Bone marrow (tissue), 2 donors: Measurements from ENCODE around the gene NOTCH4.
A peak's percentile ranks its signal among the peaks of the same experiment; 100 is the strongest.

Source experiments
- DNase-seq, 2 donors: peaks; one replicate each; lab custom pipeline; 2025; lab: John Stamatoyannopoulos, UW

The NOTCH4 gene

DNA sequence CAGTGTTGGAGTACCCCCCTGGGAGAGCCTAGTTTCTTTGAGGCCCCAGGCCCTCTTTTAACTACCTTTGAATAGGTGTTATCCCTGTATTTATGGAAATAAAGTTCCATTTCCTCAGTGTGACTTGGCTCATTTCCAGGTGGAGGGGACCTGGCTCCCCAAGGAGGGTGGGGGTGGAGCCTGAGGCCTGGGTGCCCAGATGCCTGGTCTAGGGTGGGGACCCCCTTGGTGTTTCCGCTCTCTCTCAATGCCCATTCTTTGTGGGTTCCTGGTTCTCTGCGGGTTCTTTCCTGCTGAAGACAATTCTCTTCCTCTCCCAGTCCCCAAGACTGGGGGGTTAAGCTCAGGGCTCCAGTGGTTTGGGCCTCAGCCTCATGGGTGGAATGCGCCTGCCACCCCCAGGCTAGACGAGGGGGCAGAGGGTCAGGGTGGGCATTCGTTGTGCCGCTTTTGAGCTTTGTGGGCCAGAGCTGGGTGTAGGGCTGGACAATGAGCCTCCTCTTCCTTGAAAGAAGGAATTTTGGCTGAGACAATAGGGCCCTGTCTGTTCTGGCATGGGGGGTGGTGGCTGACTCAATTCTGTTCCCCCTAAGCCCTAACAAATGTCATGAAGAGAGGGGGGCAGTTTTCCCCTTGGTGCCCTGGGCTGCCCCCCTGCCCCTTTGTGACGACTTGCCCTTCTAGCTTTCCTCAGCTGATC lies 60.2 kb downstream of the NOTCH4 start:
- DNase-seq: no peak

DNA sequence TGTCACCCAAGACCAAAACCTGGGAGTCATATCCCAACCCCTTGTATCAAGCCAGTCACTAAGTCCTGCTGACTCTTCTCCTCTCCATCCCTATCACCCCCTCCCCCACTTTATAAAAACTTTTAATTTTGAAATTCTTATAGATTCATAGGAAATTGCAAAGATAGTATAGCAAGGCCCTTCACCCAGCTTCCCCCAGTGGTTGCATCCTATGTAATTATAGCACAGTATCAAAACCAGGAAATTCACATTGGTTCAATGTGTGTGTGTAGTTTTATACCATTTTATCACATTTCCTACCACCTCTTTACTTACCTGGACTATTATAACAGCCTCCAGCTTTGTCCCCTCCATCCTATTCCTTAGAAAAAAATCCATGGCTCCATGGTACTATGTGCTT lies 65.8 kb downstream of the NOTCH4 start:
- no peak for DNase-seq

DNA sequence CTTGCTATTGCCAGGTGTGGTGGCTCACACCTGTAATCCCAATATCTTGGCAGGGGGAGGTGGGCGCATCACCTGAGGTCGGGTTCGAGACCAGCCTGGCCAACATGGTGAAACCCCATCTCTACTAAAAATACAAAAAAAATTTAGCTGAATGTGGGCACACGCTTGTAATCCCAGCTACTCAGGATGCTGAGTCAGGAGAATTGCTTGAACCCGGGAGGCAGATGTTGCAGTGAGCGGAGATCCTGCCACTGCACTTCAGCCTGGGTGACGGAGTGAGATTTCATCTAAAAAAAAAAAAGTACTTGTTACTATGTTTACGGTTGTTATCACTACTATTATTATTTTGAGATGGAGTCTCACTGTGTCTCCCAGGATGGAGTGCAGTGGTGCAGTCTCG lies 67.0 kb downstream of the NOTCH4 start:
- DNase-seq: no peak

DNA sequence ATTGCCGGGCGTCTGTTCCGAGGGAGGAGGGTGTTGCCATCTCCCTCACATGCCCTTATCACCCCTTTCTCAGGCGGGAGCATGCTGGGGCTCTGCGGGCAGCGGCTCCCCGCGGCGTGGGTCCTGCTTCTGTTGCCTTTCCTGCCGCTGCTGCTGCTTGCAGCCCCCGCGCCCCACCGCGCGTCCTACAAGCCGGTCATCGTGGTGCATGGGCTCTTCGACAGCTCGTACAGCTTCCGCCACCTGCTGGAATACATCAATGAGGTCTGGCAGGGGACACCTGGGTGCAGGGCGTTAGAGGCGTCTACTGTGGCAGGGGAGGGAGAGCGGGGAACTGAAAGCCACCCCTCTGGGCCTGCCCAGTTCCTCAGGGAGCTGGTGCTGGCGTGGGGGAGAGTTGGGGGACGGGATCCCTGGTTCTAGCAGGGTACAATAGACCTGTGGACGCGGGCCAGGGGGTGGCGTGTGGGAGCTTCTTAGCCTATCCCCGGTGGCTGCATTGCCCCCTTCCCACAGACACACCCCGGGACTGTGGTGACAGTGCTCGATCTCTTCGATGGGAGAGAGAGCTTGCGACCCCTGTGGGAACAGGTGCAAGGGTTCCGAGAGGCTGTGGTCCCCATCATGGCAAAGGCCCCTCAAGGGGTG lies 69.2 kb downstream of the NOTCH4 start:
- DNase-seq: peak in 1 of 2 donors; percentile 12

DNA sequence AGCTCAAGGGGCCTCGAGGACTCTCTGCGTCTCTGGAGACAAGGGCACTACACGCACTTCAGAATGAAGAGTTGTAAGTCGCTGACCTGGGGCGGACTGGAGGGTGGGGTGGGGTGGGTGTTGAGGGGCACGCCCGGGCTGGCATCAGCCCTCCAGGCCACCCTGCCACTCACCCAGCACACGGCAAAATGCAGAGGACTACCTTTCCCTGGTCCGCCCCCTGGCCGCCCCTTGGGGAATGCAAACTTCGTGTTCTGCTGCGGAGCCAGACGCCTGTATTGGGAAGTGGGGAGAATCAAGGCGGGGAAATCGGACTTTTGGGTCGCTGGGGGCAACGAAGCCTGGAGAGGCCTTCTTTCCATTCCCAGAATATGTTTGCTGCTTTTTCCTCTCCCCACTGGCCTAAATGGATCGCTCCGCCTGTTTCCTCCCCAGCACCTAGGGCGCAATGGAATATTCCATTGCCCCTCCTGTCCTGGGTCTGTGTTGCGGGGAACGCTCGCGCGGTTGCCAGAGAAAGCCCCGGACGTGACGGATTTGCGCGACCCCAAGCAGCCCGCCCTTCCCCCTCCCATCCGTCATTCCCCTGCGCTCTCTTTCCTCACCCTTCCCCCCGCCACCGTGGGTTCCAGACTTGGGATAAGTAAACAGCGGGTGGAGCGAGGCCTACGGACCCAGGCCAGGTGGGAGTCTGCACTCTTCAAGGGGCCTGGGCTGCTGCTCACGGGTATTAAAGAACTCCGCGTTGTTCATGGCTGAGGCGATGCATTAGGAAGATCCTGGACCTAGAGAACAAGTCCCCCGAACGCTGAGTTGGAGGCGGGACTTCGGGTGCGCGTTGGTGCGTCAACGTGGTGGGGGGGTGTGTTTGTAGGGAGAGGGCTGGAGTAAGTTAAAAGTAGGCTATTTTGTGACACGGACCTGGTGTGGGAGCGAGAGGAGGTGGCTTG lies 70.0 kb downstream of the NOTCH4 start, which contains the start of gene PPT2:
TSS of gene PPT2 (plus strand) at position 578 of the 950 bp plus-strand sequence. CDS start 454 bp downstream, outside the sequence.
- peak; percentile 32 to 81 for DNase-seq

DNA sequence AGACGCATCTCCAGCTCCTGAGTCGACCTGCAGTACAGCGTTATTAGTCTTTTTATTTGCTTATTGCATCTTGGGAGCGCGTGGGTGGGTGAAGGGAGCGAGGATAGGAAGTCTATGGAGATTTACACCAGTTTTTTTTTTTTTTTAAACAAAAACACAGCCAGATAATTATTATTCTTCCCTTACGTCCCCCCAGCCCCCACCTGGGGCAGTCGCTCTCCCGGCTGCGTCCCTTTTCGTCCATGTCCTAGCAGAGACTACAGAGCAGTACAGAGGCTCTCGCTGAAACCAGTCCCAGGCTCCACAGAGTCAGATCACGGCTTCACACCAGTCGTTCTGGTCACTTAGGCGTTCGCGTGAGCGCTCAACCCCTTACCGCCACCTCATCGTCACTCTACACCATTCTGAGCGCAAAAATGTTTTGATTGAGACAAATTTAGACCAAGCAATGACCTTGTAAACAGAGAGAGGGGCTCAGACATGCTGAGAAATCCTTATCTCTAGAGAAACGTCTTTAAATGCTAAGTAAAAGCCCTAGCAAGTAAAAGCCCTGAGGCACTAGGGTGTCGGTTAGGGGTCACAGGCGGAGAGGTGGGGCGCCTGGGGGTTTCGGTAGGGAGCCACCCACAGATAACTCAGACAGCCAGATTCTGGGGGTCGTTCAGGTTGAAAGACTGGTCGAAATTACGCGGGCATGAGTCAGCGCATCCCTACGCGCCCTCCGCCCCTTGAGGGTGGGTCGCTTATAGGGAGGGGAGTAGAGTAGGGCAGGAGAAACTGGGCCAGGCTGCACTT lies 70.9 kb downstream of the NOTCH4 start:
- DNase-seq: no peak

DNA sequence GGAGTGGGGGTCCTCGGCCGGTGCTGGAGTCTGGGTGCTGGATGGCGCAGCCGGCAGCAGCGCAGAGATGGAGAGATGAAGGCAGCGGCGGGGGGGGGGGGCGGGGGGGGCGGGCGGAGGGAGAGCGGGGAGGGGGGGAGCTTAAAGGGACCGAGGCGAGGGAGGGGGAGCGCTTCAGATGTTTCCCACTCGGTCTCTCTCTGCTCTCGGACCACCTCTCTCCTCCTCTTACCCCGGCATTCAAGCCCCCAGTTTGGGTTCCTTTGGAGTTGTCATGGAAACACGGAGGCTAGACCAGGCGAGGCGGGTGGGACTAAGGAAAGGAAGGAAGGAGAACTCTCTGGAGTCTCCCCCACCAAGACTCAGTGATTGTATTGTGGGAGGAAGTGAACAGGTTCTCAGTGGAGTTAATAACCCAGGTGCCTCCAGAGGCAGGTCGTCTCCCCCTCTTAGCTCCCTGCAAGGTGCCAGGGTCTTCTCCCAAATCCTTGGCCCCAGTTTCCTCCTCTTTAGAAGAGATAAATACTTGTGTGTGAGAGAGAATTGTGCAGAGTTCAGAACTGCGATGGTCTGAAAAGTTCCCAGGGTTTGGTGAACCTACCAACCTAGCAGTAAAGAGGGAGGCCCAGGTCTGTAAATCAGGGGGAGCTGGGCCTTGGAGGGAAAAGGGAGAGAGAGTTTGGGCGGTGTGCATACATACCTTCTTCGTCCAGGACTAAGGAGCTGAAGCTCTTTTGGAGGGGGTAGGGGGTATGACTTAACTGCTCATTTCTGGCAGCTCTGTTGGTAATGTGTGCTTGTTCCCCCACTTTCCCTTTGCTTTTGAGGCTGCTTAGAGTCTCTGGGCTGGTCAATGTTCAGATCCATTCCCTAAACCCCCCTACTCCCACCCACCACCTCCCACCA lies 71.8 kb downstream of the NOTCH4 start, which contains the start of gene PRRT1:
TSS of gene PRRT1 (minus strand) at position 77 of the 906 bp plus-strand sequence. CDS start 112 bp downstream, outside the sequence.
- no peak for DNase-seq

DNA sequence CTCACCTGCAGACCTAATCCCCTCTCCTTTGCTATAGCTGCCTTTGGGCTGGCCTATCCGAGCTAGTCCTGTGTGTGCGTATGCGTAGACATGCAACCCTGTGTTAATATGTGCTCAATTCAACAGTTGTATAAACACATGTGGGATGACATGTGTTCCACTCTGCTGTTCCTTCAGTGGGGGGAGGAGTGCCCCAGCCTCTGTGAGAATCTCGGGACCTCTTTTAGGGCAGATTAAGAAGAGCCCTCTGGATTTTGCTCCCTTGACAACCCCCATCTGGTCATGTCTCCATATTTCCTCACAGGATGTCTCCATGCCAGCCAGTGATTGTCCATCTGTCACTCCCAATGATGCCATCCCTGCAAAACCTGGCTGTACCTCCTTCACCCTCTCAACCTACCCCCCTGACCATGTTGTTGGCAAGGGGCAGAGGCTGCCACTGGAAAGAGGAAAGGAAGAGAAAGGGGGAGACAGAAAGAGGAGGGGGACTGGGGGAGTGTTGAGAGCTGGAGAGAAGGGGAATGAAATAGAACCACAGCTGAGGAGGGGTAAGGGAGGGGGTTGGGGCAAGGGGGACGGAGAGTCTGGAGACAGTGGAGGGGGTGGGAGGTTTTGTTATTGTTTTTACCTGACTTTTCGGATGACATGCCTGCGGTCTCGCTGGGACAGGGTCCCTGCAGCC lies 72.5 kb downstream of the NOTCH4 start:
- no peak for DNase-seq

DNA sequence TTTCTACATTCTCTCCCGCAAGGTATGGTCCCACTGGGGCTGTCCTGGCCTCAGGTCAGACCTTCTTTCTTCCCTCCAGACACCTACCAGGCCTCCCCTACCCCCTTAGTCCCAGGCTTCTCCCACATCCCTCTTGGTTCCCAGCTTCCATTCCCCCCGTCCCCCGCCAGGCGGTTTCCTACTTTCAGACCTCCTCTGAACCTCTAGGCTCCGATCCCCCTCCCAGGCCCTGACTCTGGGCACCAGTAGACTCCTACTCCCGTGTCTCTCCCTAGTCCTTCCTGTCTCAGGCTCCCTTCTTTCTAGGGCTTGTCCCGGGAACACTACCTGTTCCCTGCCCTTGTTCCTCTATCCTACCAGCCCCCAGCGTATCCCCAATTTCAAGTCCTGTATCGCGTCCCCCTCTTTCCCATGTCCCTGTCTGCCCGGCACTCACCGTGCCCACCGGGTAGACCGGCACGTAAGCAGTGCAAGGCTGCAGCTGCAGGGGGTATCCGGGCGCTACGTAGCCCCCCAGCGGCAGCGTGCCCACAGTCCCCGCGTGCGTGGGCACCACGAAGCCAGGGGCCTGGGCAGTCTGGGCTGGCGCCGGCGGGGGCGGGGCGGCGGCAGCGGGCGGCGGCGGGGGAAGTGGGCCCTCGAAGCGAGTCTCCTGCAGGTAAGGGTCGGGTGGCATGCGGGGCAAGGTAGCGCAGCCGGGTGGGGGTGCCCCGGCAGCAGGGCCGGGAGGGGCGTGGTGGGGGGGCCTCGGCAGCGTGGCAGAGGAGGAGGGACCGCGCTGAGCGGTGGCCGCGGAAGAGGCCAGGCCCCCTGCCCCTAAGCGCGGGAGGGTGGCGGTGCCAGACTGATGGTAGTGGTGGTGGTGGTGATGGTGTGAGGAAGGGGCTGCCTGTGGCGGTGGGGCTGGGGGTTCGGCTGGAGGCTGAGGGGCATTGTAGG lies 73.7 kb downstream of the NOTCH4 start:
- DNase-seq: no peak

DNA sequence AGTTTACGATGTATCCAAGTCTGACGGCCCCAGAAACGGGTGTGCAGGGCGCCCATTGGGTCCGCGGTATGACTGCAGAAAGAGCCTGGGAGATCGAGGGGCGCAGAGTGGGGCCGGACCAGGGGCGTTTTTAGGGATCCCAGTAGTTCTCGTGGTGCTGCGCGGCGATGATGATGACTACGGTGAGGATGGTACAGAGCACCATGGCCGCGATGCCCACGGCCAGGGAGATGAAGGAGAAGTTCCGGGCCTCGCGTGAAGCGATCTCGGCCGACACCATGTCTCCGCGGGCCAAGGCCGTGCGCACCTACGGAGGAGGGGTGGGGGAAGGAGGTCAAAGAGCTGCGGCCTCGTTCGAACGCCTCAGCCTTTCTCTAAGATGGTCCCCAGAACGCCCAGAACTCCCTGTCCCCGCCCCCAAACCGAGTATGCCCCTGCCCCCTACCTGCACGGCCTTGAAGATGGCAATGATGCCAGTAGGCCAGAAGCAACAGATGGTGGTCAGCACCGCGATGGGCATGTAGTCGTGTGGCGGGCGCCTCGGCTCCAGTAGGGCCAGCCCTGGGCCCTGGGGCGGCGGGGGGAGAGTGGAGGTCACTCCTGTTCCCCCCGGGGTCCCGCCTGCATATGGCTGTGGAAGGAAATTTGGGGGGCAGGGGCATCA lies 74.6 kb downstream of the NOTCH4 start:
- no peak for DNase-seq

DNA sequence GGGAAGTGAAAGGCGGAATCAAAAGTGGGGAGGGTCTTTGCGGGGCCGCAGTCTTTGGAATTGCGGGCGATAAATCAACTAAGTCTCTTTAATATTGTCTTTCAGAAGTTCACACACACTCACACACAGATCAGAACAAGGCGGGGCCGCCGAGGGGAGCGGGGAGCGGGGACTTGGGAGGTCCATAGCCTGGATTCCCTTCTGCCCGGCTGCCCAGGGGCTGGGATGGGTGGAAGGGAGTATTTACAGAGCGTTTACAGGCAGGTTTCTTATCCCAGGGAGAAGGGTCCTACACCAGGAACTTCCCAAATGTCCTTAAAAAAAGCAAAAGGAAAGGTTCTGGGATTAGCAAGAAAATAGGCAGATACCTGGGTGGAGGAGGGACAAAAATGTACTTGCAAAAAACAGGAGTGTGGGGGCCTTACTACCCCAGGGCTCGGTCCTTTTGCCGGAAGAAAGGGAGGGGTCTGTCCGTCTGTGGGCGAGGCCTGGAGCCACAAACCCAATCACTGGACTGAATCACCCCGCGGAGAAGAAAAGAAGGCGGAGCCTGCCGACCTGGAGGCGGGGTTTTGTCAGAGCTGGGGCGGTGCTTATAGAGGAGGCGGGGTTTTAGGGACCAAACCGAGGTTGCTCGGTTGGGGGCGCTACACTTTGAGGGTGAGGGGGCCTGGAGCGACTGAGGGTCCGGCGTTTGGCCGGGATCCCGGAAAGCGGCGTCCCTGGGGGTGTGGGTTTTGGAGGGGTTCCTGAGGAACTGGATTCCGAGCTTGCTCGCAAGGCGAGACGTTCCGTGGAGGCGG lies 75.4 kb downstream of the NOTCH4 start:
- DNase-seq: peak in 1 of 2 donors; percentile 27

DNA sequence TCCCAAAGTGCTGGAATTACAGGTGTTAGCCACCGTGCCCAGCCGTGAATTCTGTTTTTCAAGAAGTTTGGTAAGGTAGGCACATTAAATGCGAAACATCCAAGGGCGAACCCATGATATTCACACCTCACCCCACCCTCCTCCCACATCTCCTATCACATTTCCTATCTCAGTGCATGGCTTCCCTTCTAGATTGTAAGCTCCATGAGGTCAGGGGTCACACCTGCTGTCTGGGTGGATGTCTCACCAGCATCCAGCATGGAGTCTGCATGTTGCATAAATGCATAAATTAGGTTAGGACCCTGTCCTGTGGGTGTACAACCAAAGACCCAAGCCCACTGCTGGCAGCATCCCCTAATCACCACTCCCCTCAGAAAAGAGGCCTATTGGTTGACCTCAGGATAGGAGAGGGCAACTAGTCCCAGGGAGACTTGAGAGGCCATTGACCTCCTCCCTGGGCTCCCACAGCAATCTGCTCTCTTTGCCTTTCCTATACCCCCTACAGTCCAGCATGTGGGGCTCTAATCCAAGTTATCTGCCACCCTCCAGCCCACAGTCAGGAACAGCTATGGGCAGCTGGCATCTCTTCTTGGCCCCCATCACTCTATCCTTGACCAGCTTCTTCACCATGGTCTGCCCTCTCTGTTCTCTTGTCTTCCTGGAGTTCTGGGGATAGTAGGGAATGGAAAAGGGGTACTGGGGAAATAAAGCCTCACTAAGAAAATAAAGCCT lies 76.3 kb downstream of the NOTCH4 start:
- no peak for DNase-seq

DNA sequence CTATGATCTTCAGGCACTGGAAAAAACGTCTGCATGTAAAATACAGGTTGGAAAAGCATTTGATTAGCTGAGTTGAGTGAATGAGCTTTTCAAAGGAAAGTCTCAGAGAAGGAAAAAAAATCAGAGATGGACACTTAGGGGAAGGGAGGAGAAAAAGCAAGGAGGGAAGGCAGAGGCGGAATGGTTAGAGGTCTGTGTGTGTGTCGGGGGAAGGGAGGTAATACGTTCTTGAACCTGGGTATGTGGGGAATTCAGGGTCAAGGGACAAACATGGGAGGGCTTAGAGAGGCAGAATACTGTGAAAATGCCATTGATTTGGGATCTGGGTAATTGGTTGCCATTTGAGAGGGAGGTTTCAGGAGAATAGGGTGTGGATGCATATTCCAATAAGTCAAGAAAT lies 77.2 kb downstream of the NOTCH4 start:
- DNase-seq: no peak

DNA sequence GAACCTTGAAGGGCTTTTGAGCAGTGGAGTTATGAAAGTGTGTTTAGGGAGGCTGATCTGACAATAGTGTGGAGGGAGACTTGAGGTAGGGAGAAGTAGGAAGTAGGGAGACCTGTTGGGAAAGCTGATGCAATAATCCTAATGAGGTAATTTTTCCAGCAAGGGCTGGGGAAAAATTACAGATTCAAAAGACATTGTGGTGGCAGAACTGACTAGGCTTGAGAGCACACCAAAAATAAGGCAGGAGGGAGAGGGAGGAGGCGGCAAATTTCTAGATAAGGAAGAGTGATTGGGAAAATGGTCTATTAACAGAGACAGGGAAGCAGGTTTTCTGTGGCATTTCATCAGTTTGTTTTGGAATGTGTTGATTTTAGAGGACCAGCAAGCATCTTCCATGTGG lies 77.6 kb downstream of the NOTCH4 start:
- no peak for DNase-seq
